GM23338 (cell line): Measurements from ENCODE around the gene UGT1A4. TPM values are rescaled to one million over a fixed set of nuclear protein-coding genes. Genes with fewer than 3 reads are reported as not detected.

ENCODE experiments used
- ATAC-seq: fragments of 200-7000 bp; cut with Tn5 transposase; 3 replicates; pipeline ENCODE4 v1.9.1; 2020
- DNase-seq: peaks from one replicate; pipeline ENCODE4 v3.0.0-alpha.2; 2015; ENCODE audit warnings: low spot score
- H2AFZ ChIP-seq: fragments of 200-600 bp; sonication (generic); 2 replicates; pipeline ENCODE4 v1.8.0; 2016; ENCODE audit warnings: antibody characterized with exemption, mild to moderate bottlenecking, moderate library complexity
- H3F3A ChIP-seq: fragments of 200-600 bp; sonication (generic); replicated peaks from 2 replicates; pipeline ENCODE4 v1.8.0; 2017; ENCODE audit warnings: antibody characterized with exemption, mixed run types, low read depth
- H3K27ac ChIP-seq: fragments of 200-600 bp; sonication (generic); 2 replicates; pipeline ENCODE4 v1.6.1; 2016; ENCODE audit warnings: low read depth
- H3K27me3 ChIP-seq: fragments of 200-600 bp; sonication (generic); 2 replicates; pipeline ENCODE4 v1.8.0; 2016; ENCODE audit warnings: mild to moderate bottlenecking, mixed run types, moderate library complexity; ENCODE audit not compliant: insufficient read depth
- H3K36me3 ChIP-seq: fragments of 200-600 bp; sonication (generic); 2 replicates; pipeline ENCODE4 v1.8.0; 2016; ENCODE audit warnings: mild to moderate bottlenecking; ENCODE audit not compliant: insufficient read depth
- H3K4me1 ChIP-seq: fragments of 200-600 bp; sonication (generic); 2 replicates; pipeline ENCODE4 v1.8.0; 2016; ENCODE audit warnings: mild to moderate bottlenecking, moderate library complexity; ENCODE audit not compliant: insufficient read depth
- H3K4me2 ChIP-seq: fragments of 200-600 bp; sonication (generic); 2 replicates; pipeline ENCODE4 v1.7.1; 2017; ENCODE audit warnings: mixed run types
- H3K4me3 ChIP-seq: fragments of 200-600 bp; sonication (generic); 2 replicates; pipeline ENCODE4 v1.6.1; 2016; ENCODE audit warnings: mixed run types
- H3K79me2 ChIP-seq: fragments of 200-600 bp; sonication (generic); replicated peaks from 2 replicates; pipeline ENCODE4 v1.8.0; 2017; ENCODE audit warnings: mild to moderate bottlenecking; ENCODE audit not compliant: insufficient read depth
- H3K9me2 ChIP-seq: fragments of 200-600 bp; sonication (generic); 2 replicates; pipeline ENCODE4 v1.8.0; 2017; ENCODE audit not compliant: insufficient read depth
- H4K20me1 ChIP-seq: fragments of 200-600 bp; sonication (generic); replicated peaks from 2 replicates; pipeline ENCODE4 v1.8.0; 2017; ENCODE audit warnings: mild to moderate bottlenecking; ENCODE audit not compliant: insufficient read depth
- H3K27ac Mint-ChIP-seq: 2 replicates; pipeline ENCODE4 v1.8.0; 2020; ENCODE audit warnings: inconsistent platforms, mild to moderate bottlenecking, moderate library complexity, mixed read lengths
- H3K27me3 Mint-ChIP-seq: 3 replicates; pipeline ENCODE4 v1.8.0; 2022; ENCODE audit warnings: low read depth, mild to moderate bottlenecking, moderate library complexity, mixed read lengths, inconsistent platforms; ENCODE audit not compliant: insufficient read depth, poor library complexity
- H3K36me3 Mint-ChIP-seq: 3 replicates; pipeline ENCODE4 v1.8.0; 2021; ENCODE audit warnings: low read depth, mild to moderate bottlenecking, inconsistent platforms, moderate library complexity, mixed read lengths
- H3K4me1 Mint-ChIP-seq: 3 replicates; pipeline ENCODE4 v1.8.0; 2020; ENCODE audit warnings: mild to moderate bottlenecking, inconsistent platforms, mixed read lengths
- H3K4me3 Mint-ChIP-seq: 3 replicates; pipeline ENCODE4 v1.8.0; 2021; ENCODE audit warnings: moderate library complexity, mild to moderate bottlenecking, inconsistent platforms, mixed read lengths
- H3K9me3 Mint-ChIP-seq: 3 replicates; pipeline ENCODE4 v1.8.0; 2020; ENCODE audit warnings: moderate library complexity, mild to moderate bottlenecking, inconsistent platforms, mixed read lengths
- EZH2 ChIP-seq: fragments of 200-600 bp; sonication (generic); IDR thresholded peaks from one replicate; pipeline ENCODE4 v1.8.0; 2017; ENCODE audit warnings: antibody characterized with exemption, mild to moderate bottlenecking, low read depth; ENCODE audit not compliant: unreplicated experiment
- EZH2phosphoT487 ChIP-seq: fragments of 200-600 bp; sonication (generic); IDR thresholded peaks from one replicate; pipeline ENCODE4 v1.8.1; 2018; ENCODE audit warnings: antibody characterized with exemption; ENCODE audit not compliant: unreplicated experiment
- JUNB ChIP-seq: IDR thresholded peaks from one replicate; pipeline ENCODE4 v1.6.1; 2016; ENCODE audit warnings: antibody characterized with exemption; ENCODE audit not compliant: unreplicated experiment
- POLR2AphosphoS5 ChIP-seq: IDR thresholded peaks from 2 replicates; pipeline ENCODE4 v1.6.1; 2016; ENCODE audit warnings: antibody characterized with exemption, low read depth
- polyA plus RNA-seq: library from polyadenylated mRNA; unstranded; fragments of >200 nt; fragmentation: Nextera tagmentation; extraction: Ambion mirVana; gene quantifications from 2 replicates; pipeline ENCODE4 v1.2.1, GENCODE V29; 2016
- total RNA-seq: library from RNA; depleted of rRNA; stranded (reverse); fragments of >200 nt; shearing (Covaris generic); gene quantifications from 2 replicates; pipeline ENCODE4 v1.2.3, GENCODE V29; 2014; rRNA removed
- TF ChIP-seq, protein P1 (sequence below), 2 experiments: fragments of 200-600 bp in 1 of 2; sonication (generic) in 1 of 2; conservative IDR thresholded peaks; 2 replicates each; pipeline versions ENCODE4 v1.5.1 to v1.6.1; 2016 to 2017; ENCODE audit warnings: antibody characterized with exemption in 2 of 2, low read depth in 2 of 2, mild to moderate bottlenecking in 2 of 2, moderate library complexity in 1 of 2

UGT1A4 gene
- total and polyA plus RNA-seq, 2 experiments from 2014 or later = not detected

DNA sequence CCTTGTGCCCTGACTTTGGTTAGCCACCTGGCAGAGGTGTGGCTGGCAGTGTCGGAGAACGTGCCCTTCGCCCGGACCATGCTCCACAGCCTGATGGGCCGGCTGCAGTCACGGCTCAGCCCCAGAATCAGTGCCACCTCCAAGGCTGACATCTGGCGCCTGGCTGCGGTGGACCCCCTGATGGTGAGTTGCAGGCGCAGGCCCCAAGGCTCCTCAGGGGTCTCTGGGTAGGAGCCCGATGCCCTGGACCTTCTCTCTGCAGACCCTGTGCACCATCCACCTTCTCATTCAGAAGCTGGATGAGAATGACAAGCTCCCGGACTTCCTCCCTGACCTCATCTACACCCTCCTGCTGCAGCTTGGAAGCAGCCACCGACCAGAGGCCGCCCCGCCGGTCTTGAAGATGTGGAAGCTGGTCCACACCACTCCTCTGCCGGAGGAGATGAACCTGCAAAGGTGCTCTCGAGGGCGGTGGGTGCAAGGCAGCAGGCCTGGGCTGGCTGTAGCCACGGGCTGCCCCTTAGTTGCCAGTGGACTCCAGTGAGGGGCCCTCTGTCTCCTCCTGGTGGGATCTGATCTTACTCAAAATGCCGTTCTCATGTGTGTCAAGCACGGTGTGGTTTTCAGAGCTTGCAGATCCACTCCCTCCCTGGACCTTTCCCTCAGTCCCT lies 103.7 kb downstream of the UGT1A4 start:
- Mint-ChIP-seq H3K4me3 (no peak overlapping the region), H3K27ac (no peak overlapping the region), H3K4me1 (peaks cover 3% of the 10 kb centered on the region; the same call in 2 of the 3 replicates), H3K9me3 (peaks cover 3% of the 10 kb centered on the region; the same call in 1 of the 3 replicates), H3K27me3 (peaks cover 13% of the 10 kb centered on the region), H3K36me3 (no peaks in the 10 kb centered on the region)
- ATAC-seq (no peak), DNase-seq (no peak)
- H3K4me2 ChIP-seq = no peak overlapping the region
- H3K27ac ChIP-seq = no peak overlapping the region
- H3K9me2 ChIP-seq = no peaks in the 10 kb centered on the region
- H2AFZ ChIP-seq = no peak overlapping the region
- no peaks in the 10 kb centered on the region for H3K27me3 ChIP-seq
- no peak overlapping the region for H3K4me3 ChIP-seq
- no peaks in the 10 kb centered on the region for H3K36me3 ChIP-seq
- H3K4me1 ChIP-seq = no peaks in the 10 kb centered on the region
- TF ChIP-seq EZH2 (no peak), EZH2phosphoT487 (no peak), JUNB (no peak), POLR2AphosphoS5 (no peak)
- TF ChIP-seq, protein P1, sequence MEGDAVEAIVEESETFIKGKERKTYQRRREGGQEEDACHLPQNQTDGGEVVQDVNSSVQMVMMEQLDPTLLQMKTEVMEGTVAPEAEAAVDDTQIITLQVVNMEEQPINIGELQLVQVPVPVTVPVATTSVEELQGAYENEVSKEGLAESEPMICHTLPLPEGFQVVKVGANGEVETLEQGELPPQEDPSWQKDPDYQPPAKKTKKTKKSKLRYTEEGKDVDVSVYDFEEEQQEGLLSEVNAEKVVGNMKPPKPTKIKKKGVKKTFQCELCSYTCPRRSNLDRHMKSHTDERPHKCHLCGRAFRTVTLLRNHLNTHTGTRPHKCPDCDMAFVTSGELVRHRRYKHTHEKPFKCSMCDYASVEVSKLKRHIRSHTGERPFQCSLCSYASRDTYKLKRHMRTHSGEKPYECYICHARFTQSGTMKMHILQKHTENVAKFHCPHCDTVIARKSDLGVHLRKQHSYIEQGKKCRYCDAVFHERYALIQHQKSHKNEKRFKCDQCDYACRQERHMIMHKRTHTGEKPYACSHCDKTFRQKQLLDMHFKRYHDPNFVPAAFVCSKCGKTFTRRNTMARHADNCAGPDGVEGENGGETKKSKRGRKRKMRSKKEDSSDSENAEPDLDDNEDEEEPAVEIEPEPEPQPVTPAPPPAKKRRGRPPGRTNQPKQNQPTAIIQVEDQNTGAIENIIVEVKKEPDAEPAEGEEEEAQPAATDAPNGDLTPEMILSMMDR (conservative IDR thresholded peaks at IDR 0.05; ENCODE audit: low read depth in 2 of 2) = no peak
- H3K79me2 ChIP-seq = no peaks in the 10 kb centered on the region
- H4K20me1 ChIP-seq = no peaks in the 10 kb centered on the region
- no peaks in the 10 kb centered on the region for H3F3A ChIP-seq

Other genes starting within 250 kb of the UGT1A4 start
- 11.7 and 13.5 TPM in 2 replicates for gene USP40, start 152.0 kb upstream of the UGT1A4 start, total RNA-seq
- 4.0 and 5.7 TPM in 2 replicates for gene USP40, start 152.0 kb upstream of the UGT1A4 start, polyA plus RNA-seq
- gene UGT1A8, start 101.1 kb upstream of the UGT1A4 start, total RNA-seq = 0.45 TPM in 1 of 2 replicates, not detected in the other
- not detected in 2 replicates for gene UGT1A8, start 101.1 kb upstream of the UGT1A4 start, polyA plus RNA-seq
- 0.23 TPM in 1 of 2 replicates, not detected in the other for gene UGT1A10, start 82.3 kb upstream of the UGT1A4 start, total RNA-seq
- not detected in 2 replicates for gene UGT1A10, start 82.3 kb upstream of the UGT1A4 start, polyA plus RNA-seq
- not detected in 2 replicates for gene UGT1A9, start 46.8 kb upstream of the UGT1A4 start, total RNA-seq
- gene UGT1A9, start 46.8 kb upstream of the UGT1A4 start, polyA plus RNA-seq = not detected in 2 replicates
- gene UGT1A7, start 36.8 kb upstream of the UGT1A4 start, total RNA-seq = not detected in 2 replicates
- not detected in 2 replicates for gene UGT1A7, start 36.8 kb upstream of the UGT1A4 start, polyA plus RNA-seq
- not detected in 2 replicates for gene UGT1A6, start 25.8 kb upstream of the UGT1A4 start, total RNA-seq
- not detected in 2 replicates for gene UGT1A6, start 25.8 kb upstream of the UGT1A4 start, polyA plus RNA-seq
- gene UGT1A5, start 5.8 kb upstream of the UGT1A4 start, total RNA-seq = not detected in 2 replicates
- gene UGT1A5, start 5.8 kb upstream of the UGT1A4 start, polyA plus RNA-seq = not detected in 2 replicates
- gene UGT1A3, start 10.3 kb downstream of the UGT1A4 start, total RNA-seq = not detected in 2 replicates
- not detected in 2 replicates for gene UGT1A3, start 10.3 kb downstream of the UGT1A4 start, polyA plus RNA-seq
- gene UGT1A1, start 41.5 kb downstream of the UGT1A4 start, total RNA-seq = not detected in 2 replicates
- not detected in 2 replicates for gene UGT1A1, start 41.5 kb downstream of the UGT1A4 start, polyA plus RNA-seq
- gene MROH2A, start 59.6 kb downstream of the UGT1A4 start, total RNA-seq = not detected in 2 replicates
- gene MROH2A, start 59.6 kb downstream of the UGT1A4 start, polyA plus RNA-seq = not detected in 2 replicates
- 49.2 and 54.8 TPM in 2 replicates for gene HJURP, start 135.8 kb downstream of the UGT1A4 start, total RNA-seq
- gene HJURP, start 135.8 kb downstream of the UGT1A4 start, polyA plus RNA-seq = 42.9 and 49.4 TPM in 2 replicates
- 0.14 and 1.4 TPM in 2 replicates for gene TRPM8, start 198.6 kb downstream of the UGT1A4 start, total RNA-seq
- gene TRPM8, start 198.6 kb downstream of the UGT1A4 start, polyA plus RNA-seq = 0.11 TPM in 1 of 2 replicates, not detected in the other